IMR-90 (cell line): ENCODE data around the gene PDCD1LG2. TPM values are rescaled to one million over a fixed set of nuclear protein-coding genes. Genes with fewer than 3 reads are reported as not detected.

ENCODE experiments used
- ATAC-seq: fragments of 200-7000 bp; cut with Tn5 transposase; 2 replicates; pipeline ENCODE4 v1.9.1; 2020; ENCODE audit warnings: low read depth, mild to moderate bottlenecking, moderate library complexity
- BruUV-seq: library from RNA; stranded (reverse); fragments of 400-500 nt; replicated peaks from 2 replicates; lab custom pipeline; 2021; lab: Mats Ljungman, UMichigan
- CTCF ChIA-PET: fragments of 300-600 bp; formaldehyde crosslinking; extraction: SDS; loops from one replicate; lab custom pipeline; 2021; ENCODE audit warnings: antibody characterized with exemption; lab: Yijun Ruan, JAX
- POLR2A ChIA-PET: fragments of 300-600 bp; sonication (Branson Sonifier 250); formaldehyde crosslinking; loops from one replicate; lab custom pipeline; 2022; ENCODE audit warnings: antibody characterized with exemption; ENCODE audit not compliant: unreplicated experiment; lab: Charles Lee
- DNase-seq: peaks from one replicate; pipeline ENCODE4 v3.0.0; 2013
- H2AFZ ChIP-seq: replicated peaks from 2 replicates; pipeline ENCODE3; 2013; ENCODE audit warnings: low read length, mild to moderate bottlenecking; ENCODE audit not compliant: poor library complexity
- H2AK5ac ChIP-seq: 2 replicates; pipeline ENCODE4 v1.6.1; 2013; ENCODE audit warnings: low read depth, low read length, inconsistent platforms
- H2AK9ac ChIP-seq: replicated peaks from 2 replicates; pipeline ENCODE3; 2013; ENCODE audit warnings: mild to moderate bottlenecking, low read depth, low read length, moderate library complexity; ENCODE audit not compliant: poor library complexity
- H2BK120ac ChIP-seq: 2 replicates; pipeline ENCODE4 v1.6.1; 2013; ENCODE audit warnings: low read depth, low read length, inconsistent platforms
- H2BK15ac ChIP-seq: 3 replicates; pipeline ENCODE4 v1.6.1; 2013; ENCODE audit warnings: low read depth, low read length, inconsistent platforms
- H2BK20ac ChIP-seq: 2 replicates; pipeline ENCODE4 v1.6.1; 2013; ENCODE audit warnings: low read depth, mild to moderate bottlenecking, inconsistent platforms, low read length, moderate library complexity
- H2BK5ac ChIP-seq: 2 replicates; pipeline ENCODE4 v1.6.1; 2013; ENCODE audit warnings: mild to moderate bottlenecking, low read depth, low read length, inconsistent platforms; ENCODE audit not compliant: poor library complexity, severe bottlenecking
- H3K14ac ChIP-seq: replicated peaks from 2 replicates; pipeline ENCODE4 v1.6.1; 2013; ENCODE audit warnings: low read depth, low read length, inconsistent platforms
- H3K18ac ChIP-seq: 2 replicates; pipeline ENCODE4 v1.6.1; 2013; ENCODE audit warnings: low read depth, low read length, control low read depth
- H3K23ac ChIP-seq: 2 replicates; pipeline ENCODE4 v1.6.1; 2013; ENCODE audit warnings: low read depth, low read length, inconsistent platforms
- H3K27ac ChIP-seq: 2 replicates; pipeline ENCODE4 v1.5.1; 2013; ENCODE audit warnings: mild to moderate bottlenecking, control low read depth, low read length; ENCODE audit not compliant: insufficient read depth
- H3K27me3 ChIP-seq: 2 replicates; pipeline ENCODE4 v1.6.1; 2013; ENCODE audit warnings: low read length; ENCODE audit not compliant: control insufficient read depth, insufficient read depth
- H3K36me3 ChIP-seq: 2 replicates; pipeline ENCODE4 v1.6.1; 2013; ENCODE audit warnings: low read length, mixed read lengths; ENCODE audit not compliant: control insufficient read depth, insufficient read depth
- H3K4ac ChIP-seq: 2 replicates; pipeline ENCODE4 v1.6.1; 2013; ENCODE audit warnings: low read depth, low read length, inconsistent platforms
- H3K4me1 ChIP-seq: 2 replicates; pipeline ENCODE4 v1.6.1; 2013; ENCODE audit warnings: low read length, mixed read lengths; ENCODE audit not compliant: control insufficient read depth, insufficient read depth
- H3K4me2 ChIP-seq: 2 replicates; pipeline ENCODE4 v1.6.1; 2013; ENCODE audit warnings: low read depth, mild to moderate bottlenecking, control low read depth, low read length, moderate library complexity
- H3K4me3 ChIP-seq: 2 replicates; pipeline ENCODE4 v1.5.1; 2013; ENCODE audit warnings: low read depth, mild to moderate bottlenecking, control low read depth, low read length, moderate library complexity; ENCODE audit not compliant: insufficient read depth
- H3K56ac ChIP-seq: 2 replicates; pipeline ENCODE4 v1.6.1; 2013; ENCODE audit warnings: low read length, inconsistent platforms; ENCODE audit not compliant: insufficient read depth; ENCODE audit errors: extremely low read depth
- H3K79me1 ChIP-seq, 2 experiments: 2 replicates each; pipeline ENCODE4 v1.6.1; 2013; ENCODE audit warnings: low read length in 2 of 2, inconsistent platforms in 1 of 2, low read depth in 1 of 2
- H3K9ac ChIP-seq: 2 replicates; pipeline ENCODE4 v1.6.1; 2013; ENCODE audit warnings: low read depth, low read length, control low read depth
- H3K9me1 ChIP-seq: 2 replicates; pipeline ENCODE4 v1.6.1; 2013; ENCODE audit warnings: low read length, inconsistent platforms; ENCODE audit not compliant: insufficient read depth
- H3K9me3 ChIP-seq: 2 replicates; pipeline ENCODE4 v1.6.1; 2013; ENCODE audit warnings: low read length; ENCODE audit not compliant: control insufficient read depth, insufficient read depth
- H4K20me1 ChIP-seq: 2 replicates; pipeline ENCODE4 v1.6.1; 2013; ENCODE audit warnings: low read length, inconsistent platforms; ENCODE audit not compliant: insufficient read depth
- H4K5ac ChIP-seq: 2 replicates; pipeline ENCODE4 v1.6.1; 2013; ENCODE audit warnings: mild to moderate bottlenecking, low read depth, low read length, control low read depth
- H4K8ac ChIP-seq, 2 experiments: 2 replicates each; pipeline ENCODE4 v1.6.1; 2013; ENCODE audit warnings: low read depth in 2 of 2, low read length in 2 of 2, control low read depth in 1 of 2, inconsistent platforms in 1 of 2
- H4K91ac ChIP-seq: 2 replicates; pipeline ENCODE4 v1.6.1; 2013; ENCODE audit warnings: low read depth, low read length, inconsistent platforms; ENCODE audit not compliant: insufficient read depth
- MAFK ChIP-seq: IDR thresholded peaks from 2 replicates; pipeline ENCODE4 v1.6.1; 2012; ENCODE audit warnings: low read depth, low read length, improper control_type of control experiment
- POLR2A ChIP-seq: IDR thresholded peaks from 2 replicates; pipeline ENCODE4 v1.6.1; 2012; ENCODE audit warnings: mild to moderate bottlenecking, low read depth, low read length
- SMC3 ChIP-seq: fragments of 150-350 bp; IDR thresholded peaks from 2 replicates; pipeline ENCODE4 v1.6.1; 2016; ENCODE audit warnings: low read depth, mild to moderate bottlenecking, antibody characterized with exemption, low read length, moderate library complexity
- WGBS, 2 experiments: methylation state at CpG; one replicate each; pipeline versions ENCODE4 v1.1.5 to v1.1.7; 2013; ENCODE audit warnings: missing lambda C conversion rate in 2 of 2; ENCODE audit not compliant: insufficient read length in 1 of 2; ENCODE audit errors: extremely low coverage in 2 of 2; 5-methylcytosine and 5-hydroxymethylcytosine counted together
- dilution Hi-C: fragments of 300-500 bp; cut with HindIII; formaldehyde crosslinking; loops from one replicate; pipeline ENCODE4 v1.14.3; 2018; ENCODE audit warnings: low sequenced_read_pairs; ENCODE audit not compliant: unreplicated experiment
- in situ Hi-C: fragments of 300-500 bp; cut with MboI; formaldehyde crosslinking; loops from 3 replicates; pipeline ENCODE4 v1.14.3; 2019; ENCODE audit warnings: low sequenced_read_pairs, inconsistent platforms, mixed read lengths
- intact Hi-C: fragments of 100-400 bp; cut with micrococcal nuclease; formaldehyde crosslinking; loops from 2 replicates; pipeline ENCODE4 v1.10.0; 2022
- polyA plus RNA-seq, 3 experiments: library from polyadenylated mRNA; depleted of rRNA; stranded (reverse); fragments of >200 nt; gene quantifications; 2 replicates each; pipeline ENCODE4 v1.2.3, GENCODE V29; 2012; ENCODE audit warnings: low replicate concordance in 1 of 3
- total RNA-seq: library from RNA; depleted of rRNA; stranded (reverse); fragments of >200 nt; gene quantifications from 2 replicates; pipeline ENCODE4 v1.2.3, GENCODE V29; 2012

Gene PDCD1LG2
- total and polyA plus RNA-seq, 2 of the 4 experiments (the other 2 are of a cell fraction): 17.5 to 33.3 TPM

GRCh38 chr9:5556101-5556705 lies 45.9 kb downstream of the PDCD1LG2 start:
- ATAC-seq (no peak), DNase-seq (no peak)
- peak overlapping the region; percentile 99 for H2BK20ac ChIP-seq
- H2AK5ac ChIP-seq: peak overlapping the region; percentile 94
- no peak overlapping the region for H3K9ac ChIP-seq
- H3K4me2 ChIP-seq: no peak overlapping the region
- H4K91ac ChIP-seq: peak overlapping the region; percentile 88
- H3K56ac ChIP-seq: no peak overlapping the region
- ChIA-PET POLR2A (no interaction called here), CTCF (interaction anchor here (1.0 to 1.3 kb wide), 2 partner anchors 30 to 38 kb away, joined by 3 read pairs; no protein-coding TSS in a partner anchor)
- no peaks in the 10 kb centered on the region for H3K9me3 ChIP-seq
- H2BK120ac ChIP-seq: peak overlapping the region; percentile 97
- no peaks in the 10 kb centered on the region for H4K20me1 ChIP-seq
- dilution Hi-C loops (no loop called here), in situ Hi-C loops (no loop called here), intact Hi-C loops (no loop called here)
- 90% methylated on average over 2 of the region's 5 CpGs; no CpG with 5 or more reads in 1 of the 2 experiments for WGBS, 2 experiments
- no peak overlapping the region for H2AFZ ChIP-seq
- H2BK15ac ChIP-seq: peak overlapping the region; percentile 99; the same call in 2 of the 3 replicates
- peaks cover 23% of the 10 kb centered on the region for H3K4me1 ChIP-seq
- no peaks in the 10 kb centered on the region for H3K27me3 ChIP-seq
- peaks cover 17% of the 10 kb centered on the region for H3K9me1 ChIP-seq
- no peak overlapping the region for H3K27ac ChIP-seq
- peak overlapping the region; percentile 71; the same call in 1 of the 2 replicates for H3K18ac ChIP-seq
- peak overlapping the region; percentile 85 for H3K14ac ChIP-seq
- H3K36me3 ChIP-seq: peaks cover 11% of the 10 kb centered on the region
- H3K4me3 ChIP-seq: no peak overlapping the region
- peak overlapping the region; percentile 84 for H3K4ac ChIP-seq
- BruUV-seq: no TSS peak
- peak overlapping the region; percentile 4 to 79; a peak in 2 of 4 replicates for H4K8ac ChIP-seq
- no peak overlapping the region; the same call in 1 of the 2 replicates for H3K23ac ChIP-seq
- TF ChIP-seq SMC3 (no peak), MAFK (peak; percentile 94), POLR2A (no peak)
- H2AK9ac ChIP-seq: no peak overlapping the region
- H3K79me1 ChIP-seq: peaks cover 12 to 47% of the 10 kb centered on the region in 2 experiments
- H2BK5ac ChIP-seq: peak overlapping the region; percentile 81
- peak overlapping the region; percentile 18; the same call in 1 of the 2 replicates for H4K5ac ChIP-seq
